ENCODE data around the gene DLGAP1.

Gene DLGAP1

DNA sequence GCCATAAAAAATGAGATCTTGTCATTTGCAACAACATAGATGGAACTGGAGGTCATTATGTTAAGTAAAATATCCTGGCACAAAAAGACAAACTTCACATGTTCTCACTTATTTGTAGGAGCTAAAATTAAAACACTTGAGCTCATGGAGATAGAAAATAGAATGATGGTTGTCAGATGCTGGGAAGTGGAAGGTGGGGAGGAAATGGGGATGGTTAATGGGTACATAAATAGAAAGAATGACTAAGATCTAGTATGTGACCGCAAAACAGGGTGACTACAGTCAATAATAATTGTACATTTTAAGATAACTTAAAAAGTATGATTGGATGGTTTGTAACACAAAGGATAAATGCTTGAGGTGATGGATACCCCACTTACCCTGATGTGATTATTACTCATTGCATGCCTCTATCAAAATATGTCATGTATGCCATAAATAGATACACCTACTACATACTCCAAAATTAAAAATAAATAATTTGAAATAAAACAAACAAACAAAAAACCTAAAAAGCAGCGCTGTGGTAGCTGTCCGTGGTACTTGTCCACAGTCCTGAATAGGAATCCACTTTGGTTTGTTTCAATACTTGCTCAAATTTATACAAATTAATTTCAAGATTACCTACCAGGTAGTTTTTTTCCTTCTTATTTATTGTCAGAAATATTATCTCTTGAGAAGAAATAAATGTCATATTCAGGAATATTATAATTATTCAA is 224.5 kb downstream of the DLGAP1 start:
- no peak for DNase-seq (ENCODE audit: low read depth in 2 of 2)
- TF ChIP-seq, protein P1, sequence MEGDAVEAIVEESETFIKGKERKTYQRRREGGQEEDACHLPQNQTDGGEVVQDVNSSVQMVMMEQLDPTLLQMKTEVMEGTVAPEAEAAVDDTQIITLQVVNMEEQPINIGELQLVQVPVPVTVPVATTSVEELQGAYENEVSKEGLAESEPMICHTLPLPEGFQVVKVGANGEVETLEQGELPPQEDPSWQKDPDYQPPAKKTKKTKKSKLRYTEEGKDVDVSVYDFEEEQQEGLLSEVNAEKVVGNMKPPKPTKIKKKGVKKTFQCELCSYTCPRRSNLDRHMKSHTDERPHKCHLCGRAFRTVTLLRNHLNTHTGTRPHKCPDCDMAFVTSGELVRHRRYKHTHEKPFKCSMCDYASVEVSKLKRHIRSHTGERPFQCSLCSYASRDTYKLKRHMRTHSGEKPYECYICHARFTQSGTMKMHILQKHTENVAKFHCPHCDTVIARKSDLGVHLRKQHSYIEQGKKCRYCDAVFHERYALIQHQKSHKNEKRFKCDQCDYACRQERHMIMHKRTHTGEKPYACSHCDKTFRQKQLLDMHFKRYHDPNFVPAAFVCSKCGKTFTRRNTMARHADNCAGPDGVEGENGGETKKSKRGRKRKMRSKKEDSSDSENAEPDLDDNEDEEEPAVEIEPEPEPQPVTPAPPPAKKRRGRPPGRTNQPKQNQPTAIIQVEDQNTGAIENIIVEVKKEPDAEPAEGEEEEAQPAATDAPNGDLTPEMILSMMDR (IDR thresholded peaks at IDR 0.05; ENCODE audit: low read depth, low read length): no peak
- no peak overlapping the region for H3K4me3 ChIP-seq (replicated peaks in 1 of 2; ENCODE audit: low read depth in 2 of 2, low read length in 2 of 2)

DNA sequence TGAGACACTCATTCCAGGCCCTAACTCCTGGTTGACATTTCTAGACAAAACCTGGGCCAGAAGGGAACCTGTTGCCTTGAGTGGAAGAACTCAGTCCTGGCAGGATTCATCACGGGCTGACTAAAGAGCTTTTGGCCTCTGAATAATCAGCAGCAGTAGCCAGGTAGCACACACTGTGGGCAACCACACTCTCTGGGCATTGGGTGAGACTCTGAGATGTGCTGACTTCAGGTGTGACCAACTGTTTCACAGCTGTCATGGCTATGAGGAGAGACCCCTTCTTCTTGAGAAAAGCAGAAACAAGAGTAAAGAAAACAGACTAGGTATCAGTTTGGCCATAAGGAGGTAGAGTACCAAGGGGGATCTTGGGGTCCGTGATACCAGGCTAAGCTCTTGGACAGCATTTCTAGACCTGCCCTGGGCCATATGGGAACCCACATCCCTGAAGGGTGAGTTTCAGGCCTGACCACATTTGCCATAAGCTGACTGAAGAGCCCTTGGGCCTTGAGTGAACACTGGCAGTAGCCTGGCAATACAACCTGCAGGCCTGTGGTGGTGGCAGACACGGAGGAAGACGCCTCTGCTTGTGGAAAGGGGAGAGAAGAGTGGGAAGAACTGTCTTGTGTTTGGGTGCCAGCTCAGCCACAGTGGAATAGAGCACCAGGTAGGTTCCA is 230.9 kb downstream of the DLGAP1 start:
- TF ChIP-seq, protein P1 (IDR thresholded peaks at IDR 0.05; ENCODE audit: low read depth, low read length): no peak
- DNase-seq (ENCODE audit: low read depth in 2 of 2): no peak
- no peak overlapping the region for H3K4me3 ChIP-seq (replicated peaks in 1 of 2; ENCODE audit: low read depth in 2 of 2, low read length in 2 of 2)

DNA sequence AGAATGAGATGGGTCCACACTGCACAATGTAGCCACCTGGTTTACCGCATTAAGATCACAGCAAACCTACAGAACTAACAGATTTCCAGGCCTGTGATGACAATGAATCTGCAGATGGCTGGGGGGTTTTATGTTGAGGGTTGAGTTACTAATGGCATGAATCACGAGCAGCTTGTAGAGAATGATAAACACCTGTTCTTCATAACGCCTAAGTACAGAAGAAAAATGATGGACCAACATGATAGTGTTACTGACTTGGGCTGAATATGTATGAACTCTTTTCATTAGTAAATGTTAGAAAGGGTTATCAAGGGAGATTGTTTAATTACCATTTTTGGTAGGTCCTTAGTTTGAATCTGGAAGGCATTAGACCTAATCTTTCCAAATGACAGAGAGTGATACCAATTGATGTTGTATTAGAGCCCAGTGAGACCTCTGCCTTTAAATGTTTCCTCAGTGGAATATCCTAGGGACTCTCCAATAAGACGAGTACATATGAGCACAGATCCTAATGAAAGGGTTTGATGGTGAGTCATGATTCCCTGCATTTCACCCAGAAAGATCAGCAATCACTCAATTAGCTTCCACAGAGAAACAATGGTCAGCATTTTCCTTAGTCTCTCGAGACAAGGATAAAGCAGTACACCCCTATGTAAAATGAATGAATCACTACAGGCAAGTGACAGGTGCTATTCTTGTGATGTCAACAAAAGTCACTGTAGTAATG is 243.8 kb downstream of the DLGAP1 start:
- TF ChIP-seq, protein P1 (IDR thresholded peaks at IDR 0.05; ENCODE audit: low read depth, low read length): no peak
- H3K4me3 ChIP-seq (replicated peaks in 1 of 2; ENCODE audit: low read depth in 2 of 2, low read length in 2 of 2): no peak overlapping the region
- no peak for DNase-seq (ENCODE audit: low read depth in 2 of 2)

DNA sequence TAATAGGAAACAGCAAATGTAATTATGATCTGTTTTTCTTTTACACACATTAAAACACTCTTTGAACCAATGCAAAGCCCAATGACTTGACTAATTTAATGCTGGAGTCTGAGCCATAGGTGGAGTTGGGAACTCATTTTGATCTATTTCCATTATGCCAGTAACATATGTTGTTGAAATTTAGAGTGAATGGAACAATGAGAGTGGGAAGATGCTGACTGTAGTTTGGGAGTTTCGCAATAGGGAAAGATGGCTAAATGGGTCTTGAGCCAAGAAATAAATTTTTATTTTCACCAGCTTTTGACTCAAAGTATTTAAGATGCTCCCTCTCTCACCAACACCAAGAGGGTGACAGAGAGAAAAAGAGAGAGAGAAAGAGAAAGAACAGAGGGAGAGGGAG is 246.7 kb downstream of the DLGAP1 start:
- no peak overlapping the region for H3K4me3 ChIP-seq (replicated peaks in 1 of 2; ENCODE audit: low read depth in 2 of 2, low read length in 2 of 2)
- DNase-seq (ENCODE audit: low read depth in 2 of 2): peak in 1 of 2 donors; percentile 0
- TF ChIP-seq, protein P1 (IDR thresholded peaks at IDR 0.05; ENCODE audit: low read depth, low read length): no peak

GRCh38 chr18:4207383-4207985 is 247.6 kb downstream of the DLGAP1 start:
- DNase-seq (ENCODE audit: low read depth in 2 of 2): no peak
- no peak overlapping the region for H3K4me3 ChIP-seq (replicated peaks in 1 of 2; ENCODE audit: low read depth in 2 of 2, low read length in 2 of 2)
- TF ChIP-seq, protein P1 (IDR thresholded peaks at IDR 0.05; ENCODE audit: low read depth, low read length): no peak

- TF ChIP-seq, protein P1 (IDR thresholded peaks at IDR 0.05; ENCODE audit: low read depth, low read length): no peak
- DNase-seq (ENCODE audit: low read depth in 2 of 2): no peak
- no peak overlapping the region for H3K4me3 ChIP-seq (replicated peaks in 1 of 2; ENCODE audit: low read depth in 2 of 2, low read length in 2 of 2)
These were observed 250.7 kb downstream of the DLGAP1 start for GRCh38 chr18:4204438-4204720.
